ENCODE data around the gene SAMD8. TPM values are rescaled to one million over a fixed set of nuclear protein-coding genes. Genes with fewer than 3 reads are reported as not detected.
"Not testable (repeated sequence)": the region's sequence is repeated elsewhere in the genome, so short reads cannot be mapped to it uniquely, and the experiment has no call there.

SAMD8 gene
- total RNA-seq, 2 experiments from 2014 or later = 17.4 to 18.2 TPM

DNA sequence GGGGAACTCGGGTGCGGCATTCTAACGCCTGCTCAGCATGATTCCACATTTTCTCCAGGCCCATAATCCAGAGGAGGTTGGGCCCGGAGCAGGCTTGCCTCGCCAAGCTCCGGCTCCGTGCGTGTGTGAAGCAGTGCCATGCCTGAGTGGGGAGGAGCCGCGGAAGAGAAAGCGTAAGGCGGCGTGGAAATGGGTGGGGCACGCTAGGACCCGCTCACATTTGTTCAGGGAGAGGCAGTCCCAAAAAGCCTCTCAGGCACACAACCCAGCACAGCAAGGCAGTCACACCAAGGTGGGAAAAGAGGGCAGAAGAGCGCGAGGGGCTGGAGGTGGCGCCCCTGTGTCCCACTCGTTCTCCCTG, 98.4 kb downstream of the SAMD8 start:
- H3K4me1 Mint-ChIP-seq (ENCODE audit: low read depth) = peaks cover 34% of the 10 kb centered on the region
- CTCF ChIA-PET = interaction anchor here (0.6 to 7.1 kb wide), 7 partner anchors 16 to 1400 kb away, joined by 3 to 58 read pairs (median 31); partner anchors contain the start of gene COMTD1
- H3K36me3 Mint-ChIP-seq (ENCODE audit: low read depth) = peaks cover 30% of the 10 kb centered on the region
- no peaks in the 10 kb centered on the region for H3K9me3 Mint-ChIP-seq (ENCODE audit: insufficient read depth)
- DNase-seq (peak; percentile 86), ATAC-seq (peak; percentile 75)
- POLR2A ChIA-PET = interaction anchor here (0.6 to 4.9 kb wide), 14 partner anchors 8 to 101 kb away, joined by 3 to 61 read pairs (median 6); partner anchors contain the start of gene SAMD8
- no peaks in the 10 kb centered on the region for H3K27me3 Mint-ChIP-seq (ENCODE audit: low read depth)
- H3K4me3 Mint-ChIP-seq = peak overlapping the region; percentile 98
- H3K27ac Mint-ChIP-seq = peak overlapping the region; percentile 100

DNA sequence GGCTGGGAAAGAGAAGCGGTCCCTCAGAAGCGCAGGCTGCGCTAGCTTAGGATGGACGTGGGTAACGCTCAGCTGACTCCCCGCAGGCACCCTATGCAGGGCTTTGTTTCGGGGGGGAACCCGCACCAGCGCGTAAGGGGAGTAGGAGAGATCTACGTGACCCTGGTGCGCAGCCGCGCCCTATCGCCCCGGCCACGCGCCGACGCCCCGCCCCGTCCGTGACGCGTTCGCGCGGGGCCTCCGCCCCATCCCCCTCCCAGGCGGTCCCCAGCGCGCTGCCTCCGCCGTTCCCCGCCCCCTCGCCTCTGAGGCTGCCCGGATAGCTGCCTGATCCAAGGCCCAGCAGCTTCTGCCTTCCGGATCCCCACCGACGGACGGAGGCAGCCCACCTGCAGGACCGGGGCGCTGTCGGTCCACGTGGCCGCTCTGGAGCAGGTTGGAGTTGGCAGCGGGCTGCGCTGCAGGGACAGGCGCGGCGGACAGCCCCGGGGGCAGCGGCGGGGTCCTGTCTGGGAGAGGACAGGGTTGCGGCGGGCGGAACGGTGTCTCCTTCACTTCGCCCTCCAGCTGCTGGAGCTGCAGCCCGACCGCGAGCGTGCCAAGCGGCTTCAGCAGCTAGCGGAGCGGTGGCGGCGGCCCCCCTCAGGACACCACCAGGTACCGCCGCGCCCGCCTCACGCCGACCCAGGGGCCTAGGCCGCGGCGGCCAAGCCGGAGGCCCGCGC, 99.0 kb downstream of the SAMD8 start, which contains the start of gene VDAC2:
Gene VDAC2 (plus strand): TSS at position 515 of the 725 bp plus-strand sequence. CDS start 363 bp downstream, outside the sequence.
- DNase-seq = peak; percentile 94
- peaks cover 35% of the 10 kb centered on the region for H3K4me1 Mint-ChIP-seq (ENCODE audit: low read depth)
- H3K36me3 Mint-ChIP-seq (ENCODE audit: low read depth) = peaks cover 30% of the 10 kb centered on the region
- H3K27me3 Mint-ChIP-seq (ENCODE audit: low read depth) = no peaks in the 10 kb centered on the region
- ChIA-PET CTCF (interaction anchor here (0.6 to 7.1 kb wide), 14 partner anchors 9 to 1401 kb away, joined by 3 to 58 read pairs (median 4); partner anchors contain the start of genes COMTD1 and SAMD8), POLR2A (interaction anchor here (0.6 to 4.9 kb wide), 21 partner anchors 8 to 102 kb away, joined by 3 to 61 read pairs (median 4); partner anchors contain the start of gene SAMD8)
- H3K4me3 Mint-ChIP-seq = peak within 1 kb of the TSS; percentile 98
- H3K9me3 Mint-ChIP-seq (ENCODE audit: insufficient read depth) = no peaks in the 10 kb centered on the region
- peak within 1 kb of the TSS; percentile 100 for H3K27ac Mint-ChIP-seq
- ATAC-seq = peak; percentile 85

DNA sequence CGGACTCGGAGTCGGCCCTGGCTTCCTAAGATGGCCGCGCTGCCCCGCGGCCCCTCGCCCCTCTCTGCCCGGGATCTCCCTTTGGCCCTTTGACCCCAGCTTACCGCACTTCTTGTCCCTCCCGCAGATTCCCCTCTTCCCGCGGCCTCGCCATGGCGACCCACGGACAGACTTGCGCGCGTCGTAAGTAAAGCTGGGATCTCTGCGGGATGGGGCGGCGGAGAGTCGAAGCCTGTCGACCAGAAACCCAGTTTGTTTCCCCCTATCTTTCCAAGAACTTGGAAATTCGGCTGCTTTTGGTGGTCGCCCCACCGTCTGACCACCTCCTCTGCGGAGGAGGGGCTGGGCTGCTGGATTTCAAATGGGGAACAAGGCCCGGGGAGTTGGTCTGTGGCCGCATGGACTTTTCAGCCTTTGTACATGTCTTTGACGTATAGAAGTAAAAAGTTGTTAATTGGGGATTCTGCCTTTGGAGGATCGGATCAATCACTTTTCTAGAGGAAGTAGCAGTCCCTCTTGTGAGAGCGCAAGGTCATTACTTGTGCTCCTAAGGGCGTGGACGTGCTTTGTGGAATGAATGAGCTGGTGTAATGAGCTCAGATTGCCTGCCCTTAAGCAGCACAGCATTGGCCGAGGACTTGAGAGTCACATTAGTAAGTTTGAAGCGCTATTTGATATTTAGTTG, 99.7 kb downstream of the SAMD8 start:
- ChIA-PET CTCF (interaction anchor here (0.7 to 7.1 kb wide), 15 partner anchors 9 to 1332 kb away, joined by 3 to 58 read pairs (median 4); partner anchors contain the start of genes COMTD1 and SAMD8), POLR2A (interaction anchor here (0.7 to 4.9 kb wide), 15 partner anchors 9 to 107 kb away, joined by 3 to 61 read pairs (median 4); no protein-coding TSS in a partner anchor)
- H3K27ac Mint-ChIP-seq = peak overlapping the region; percentile 100
- no peaks in the 10 kb centered on the region for H3K27me3 Mint-ChIP-seq (ENCODE audit: low read depth)
- peaks cover 38% of the 10 kb centered on the region for H3K4me1 Mint-ChIP-seq (ENCODE audit: low read depth)
- H3K4me3 Mint-ChIP-seq = peak overlapping the region; percentile 98
- no peak for ATAC-seq
- no peaks in the 10 kb centered on the region for H3K9me3 Mint-ChIP-seq (ENCODE audit: insufficient read depth)
- H3K36me3 Mint-ChIP-seq (ENCODE audit: low read depth) = peaks cover 36% of the 10 kb centered on the region
- DNase-seq = peak; percentile 49

DNA sequence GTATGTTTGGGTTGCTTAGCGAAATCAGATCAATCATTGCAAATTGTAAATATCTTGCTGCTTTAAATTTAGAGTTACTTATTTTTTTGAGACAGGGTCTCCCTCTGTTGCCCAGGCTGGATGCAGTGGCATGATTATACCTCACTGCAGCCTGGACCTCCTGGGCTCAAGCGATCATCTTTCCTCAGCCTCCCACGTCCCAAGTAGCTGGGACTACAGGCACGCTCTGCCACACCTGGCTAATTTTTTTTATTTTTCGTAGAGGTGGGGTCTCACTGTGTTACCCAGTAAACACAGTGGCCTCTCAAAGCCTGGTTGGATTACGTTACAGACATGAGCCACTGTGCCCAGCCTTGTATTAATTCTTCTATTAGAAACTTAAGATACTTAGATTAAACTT, 100.9 kb downstream of the SAMD8 start:
- CTCF ChIA-PET = interaction anchor here (0.6 to 7.1 kb wide), 8 partner anchors 14 to 1304 kb away, joined by 3 to 58 read pairs (median 18); partner anchors contain the start of gene COMTD1
- H3K27ac Mint-ChIP-seq = no peak overlapping the region
- H3K36me3 Mint-ChIP-seq (ENCODE audit: low read depth) = peaks cover 44% of the 10 kb centered on the region
- H3K9me3 Mint-ChIP-seq (ENCODE audit: insufficient read depth) = no peaks in the 10 kb centered on the region
- peak overlapping the region; percentile 98 for H3K4me3 Mint-ChIP-seq
- ATAC-seq (no peak), DNase-seq (no peak)
- POLR2A ChIA-PET = interaction anchor here (0.8 to 4.9 kb wide), 4 partner anchors 12 to 46 kb away, joined by 3 to 61 read pairs (median 5); no protein-coding TSS in a partner anchor
- H3K27me3 Mint-ChIP-seq (ENCODE audit: low read depth) = no peaks in the 10 kb centered on the region
- peaks cover 38% of the 10 kb centered on the region for H3K4me1 Mint-ChIP-seq (ENCODE audit: low read depth)

DNA sequence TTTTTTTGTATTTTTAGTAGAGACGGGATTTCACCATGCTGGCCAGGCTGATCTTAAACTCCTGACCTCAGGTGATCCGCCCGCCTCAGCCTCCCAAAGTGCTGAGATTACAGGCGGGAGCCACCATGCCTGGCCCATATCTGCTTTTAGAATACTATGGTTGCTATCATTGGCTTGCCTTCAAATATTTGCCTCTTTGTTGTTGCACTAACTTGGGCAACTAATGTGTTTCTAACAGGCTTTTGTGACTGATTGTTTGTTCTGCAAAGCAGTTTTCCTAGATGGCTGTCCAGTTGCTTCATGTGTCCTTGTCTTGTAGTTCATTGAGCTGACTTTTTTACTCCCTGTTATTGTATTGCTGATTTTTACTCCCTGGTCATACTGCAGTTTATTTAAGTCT, 108.8 kb downstream of the SAMD8 start:
- ChIA-PET CTCF (interaction anchor here (1.0 to 2.1 kb wide), 2 partner anchors 9 to 11 kb away, joined by 3 to 4 read pairs; partner anchors contain the start of gene VDAC2), POLR2A (no interaction called here)
- H3K4me1 Mint-ChIP-seq (ENCODE audit: low read depth) = peaks cover 34% of the 10 kb centered on the region
- H3K4me3 Mint-ChIP-seq = no peak overlapping the region
- no peaks in the 10 kb centered on the region for H3K9me3 Mint-ChIP-seq (ENCODE audit: insufficient read depth)
- ATAC-seq = no peak
- DNase-seq = no peak
- no peaks in the 10 kb centered on the region for H3K27me3 Mint-ChIP-seq (ENCODE audit: low read depth)
- peaks cover 72% of the 10 kb centered on the region for H3K36me3 Mint-ChIP-seq (ENCODE audit: low read depth)
- H3K27ac Mint-ChIP-seq = no peak overlapping the region

DNA sequence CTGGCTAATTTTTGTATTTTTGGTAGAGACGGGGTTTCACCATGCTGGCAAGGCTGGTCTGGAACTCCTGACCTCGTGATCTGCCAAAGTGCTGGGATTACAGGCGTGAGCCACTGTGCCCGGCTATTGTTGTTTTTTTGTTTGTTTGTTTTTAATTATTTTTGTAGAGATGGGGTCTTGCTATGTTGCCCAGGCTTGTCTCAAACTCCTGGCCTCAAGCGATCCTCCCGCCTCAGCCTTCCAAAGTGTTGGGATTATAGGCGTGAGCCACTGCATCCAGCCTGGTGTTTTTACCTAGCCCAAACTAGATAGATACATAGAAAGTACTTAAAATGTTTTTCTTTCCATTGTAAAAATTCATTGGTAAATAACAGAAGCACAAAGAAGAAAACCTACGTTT, 110.0 kb downstream of the SAMD8 start:
- ChIA-PET POLR2A (interaction anchor here (3.4 kb wide), 1 partner anchor 11 kb away, joined by 13 read pairs; the partner anchor contains the start of gene VDAC2), CTCF (interaction anchor here (0.9 to 2.2 kb wide), 5 partner anchors 10 to 34 kb away, joined by 3 to 9 read pairs (median 3); partner anchors contain the start of genes COMTD1 and VDAC2)
- not testable (repeated sequence) for H3K4me3 Mint-ChIP-seq; H3K27ac Mint-ChIP-seq; H3K9me3 Mint-ChIP-seq (ENCODE audit: insufficient read depth); DNase-seq; ATAC-seq; H3K27me3 Mint-ChIP-seq (ENCODE audit: low read depth)
- peaks cover 71% of the 10 kb centered on the region for H3K36me3 Mint-ChIP-seq (ENCODE audit: low read depth)
- H3K4me1 Mint-ChIP-seq (ENCODE audit: low read depth) = peaks cover 38% of the 10 kb centered on the region

DNA sequence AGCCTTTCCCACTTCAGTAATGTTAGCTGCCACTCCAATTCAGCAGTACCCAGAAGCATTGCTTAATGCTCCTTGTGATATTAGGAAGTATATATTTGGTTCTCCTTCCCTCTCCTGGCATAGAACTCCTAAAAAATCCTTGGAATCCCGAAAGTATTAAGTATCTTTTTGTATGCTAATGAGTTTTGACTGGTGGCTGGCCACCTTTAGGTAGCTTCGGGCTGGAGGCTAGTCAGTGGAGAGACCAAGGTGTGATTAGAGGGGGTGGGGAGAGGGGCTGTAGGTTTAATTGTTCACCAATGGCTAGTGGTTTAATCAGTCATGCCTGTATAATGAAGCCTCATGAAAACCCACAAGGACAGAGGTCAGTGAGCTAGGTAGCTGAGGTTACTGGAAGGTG, 112.1 kb downstream of the SAMD8 start:
- peaks cover 43% of the 10 kb centered on the region for H3K4me1 Mint-ChIP-seq (ENCODE audit: low read depth)
- no peaks in the 10 kb centered on the region for H3K9me3 Mint-ChIP-seq (ENCODE audit: insufficient read depth)
- ChIA-PET CTCF (interaction anchor here (1.0 to 7.3 kb wide), 5 partner anchors 8 to 16 kb away, joined by 3 to 41 read pairs (median 6); partner anchors contain the start of genes COMTD1 and VDAC2), POLR2A (interaction anchor here (1.3 to 3.4 kb wide), 2 partner anchors 11 to 13 kb away, joined by 3 to 13 read pairs; partner anchors contain the start of gene VDAC2)
- no peak overlapping the region for H3K27ac Mint-ChIP-seq
- peaks cover 62% of the 10 kb centered on the region for H3K36me3 Mint-ChIP-seq (ENCODE audit: low read depth)
- no peak overlapping the region for H3K4me3 Mint-ChIP-seq
- ATAC-seq (no peak), DNase-seq (no peak)
- H3K27me3 Mint-ChIP-seq (ENCODE audit: low read depth) = no peaks in the 10 kb centered on the region

DNA sequence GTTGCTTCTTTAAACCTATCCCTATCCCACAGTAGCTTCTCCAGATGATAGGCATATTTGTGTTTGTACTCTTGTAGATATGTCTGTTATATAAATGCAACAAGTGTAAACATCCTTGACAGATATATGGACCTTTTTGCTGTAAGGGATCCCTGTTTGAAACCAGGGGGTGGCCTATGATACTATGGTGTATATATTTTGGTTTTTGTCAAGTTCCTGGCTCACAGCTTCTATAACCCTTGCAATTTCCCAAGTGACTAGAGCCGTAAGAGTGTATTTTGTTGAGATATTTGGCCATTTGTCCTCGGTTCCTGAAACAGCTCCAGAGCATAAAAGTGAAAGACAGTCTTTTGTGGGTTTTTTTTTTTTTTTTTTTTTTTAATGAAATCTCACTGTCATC, 114.6 kb downstream of the SAMD8 start:
- peak overlapping the region; percentile 15 for H3K27ac Mint-ChIP-seq
- no peaks in the 10 kb centered on the region for H3K9me3 Mint-ChIP-seq (ENCODE audit: insufficient read depth)
- H3K27me3 Mint-ChIP-seq (ENCODE audit: low read depth) = no peaks in the 10 kb centered on the region
- peaks cover 68% of the 10 kb centered on the region for H3K36me3 Mint-ChIP-seq (ENCODE audit: low read depth)
- H3K4me1 Mint-ChIP-seq (ENCODE audit: low read depth) = peaks cover 56% of the 10 kb centered on the region
- ChIA-PET POLR2A (interaction anchor here (1.1 kb wide), 1 partner anchor 15 kb away, joined by 4 read pairs; no protein-coding TSS in a partner anchor), CTCF (interaction anchor here (2.2 to 12.8 kb wide), 3 partner anchors 15 to 41 kb away, joined by 12 to 279 read pairs (median 41); partner anchors contain the start of gene VDAC2)
- DNase-seq = no peak
- H3K4me3 Mint-ChIP-seq = no peak overlapping the region
- ATAC-seq = no peak

DNA sequence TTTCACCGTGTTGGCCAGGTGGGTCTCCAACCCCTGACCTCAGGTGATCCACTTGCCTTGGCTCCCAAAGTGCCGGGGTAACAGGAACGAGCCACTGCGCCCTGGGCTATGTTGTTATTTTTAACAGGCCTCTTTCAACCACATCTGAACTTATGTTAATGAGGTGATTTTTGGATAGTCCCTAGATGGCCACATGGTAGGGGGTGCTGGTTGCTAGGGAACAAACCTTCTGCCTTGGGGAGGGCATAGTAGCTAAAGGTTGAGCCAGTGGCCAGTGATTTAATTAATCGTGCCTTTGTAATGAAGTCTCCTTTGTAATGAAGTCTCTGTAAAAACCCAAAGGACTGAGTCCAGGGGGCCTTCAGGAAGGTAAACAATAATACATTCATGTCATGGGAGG, 115.2 kb downstream of the SAMD8 start:
- H3K36me3 Mint-ChIP-seq (ENCODE audit: low read depth) = peaks cover 68% of the 10 kb centered on the region
- peaks cover 58% of the 10 kb centered on the region for H3K4me1 Mint-ChIP-seq (ENCODE audit: low read depth)
- CTCF ChIA-PET = interaction anchor here (2.4 to 12.8 kb wide), 3 partner anchors 10 to 42 kb away, joined by 7 to 279 read pairs (median 41); partner anchors contain the start of gene VDAC2
- DNase-seq (no peak), ATAC-seq (no peak)
- H3K4me3 Mint-ChIP-seq = no peak overlapping the region
- H3K9me3 Mint-ChIP-seq (ENCODE audit: insufficient read depth) = no peaks in the 10 kb centered on the region
- POLR2A ChIA-PET = no interaction called here
- H3K27ac Mint-ChIP-seq = no peak overlapping the region
- H3K27me3 Mint-ChIP-seq (ENCODE audit: low read depth) = no peaks in the 10 kb centered on the region

DNA sequence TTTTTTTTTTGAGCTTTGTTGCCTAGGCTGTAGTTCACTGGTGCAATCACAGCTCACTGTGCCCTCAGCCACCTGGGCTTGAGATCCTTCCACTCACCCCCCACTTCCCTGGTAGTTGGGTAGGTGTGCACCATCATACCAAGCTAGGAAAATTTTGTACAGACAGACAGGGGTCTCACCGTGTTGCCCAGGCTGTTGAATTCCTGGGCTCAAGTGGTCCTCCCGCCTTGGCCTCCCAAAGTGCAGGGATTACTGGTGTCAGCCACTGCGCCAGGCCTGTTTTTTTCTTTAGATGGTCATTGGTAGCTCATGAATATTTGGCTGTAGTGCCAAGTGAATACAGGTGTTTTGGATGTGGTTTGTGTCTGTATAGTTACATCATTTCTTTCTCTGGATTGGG, 116.8 kb downstream of the SAMD8 start:
- ATAC-seq (no peak), DNase-seq (no peak)
- POLR2A ChIA-PET = interaction anchor here (1.0 to 1.1 kb wide), 2 partner anchors 13 to 18 kb away, joined by 3 to 6 read pairs; partner anchors contain the start of gene VDAC2
- Mint-ChIP-seq H3K27ac (peak overlapping the region; percentile 69), H3K4me3 (no peak overlapping the region), H3K9me3 (ENCODE audit: insufficient read depth) (no peaks in the 10 kb centered on the region), H3K4me1 (ENCODE audit: low read depth) (peaks cover 62% of the 10 kb centered on the region), H3K27me3 (ENCODE audit: low read depth) (no peaks in the 10 kb centered on the region), H3K36me3 (ENCODE audit: low read depth) (peaks cover 72% of the 10 kb centered on the region)
- CTCF ChIA-PET = interaction anchor here (2.4 to 12.8 kb wide), 3 partner anchors 12 to 44 kb away, joined by 7 to 279 read pairs (median 41); partner anchors contain the start of gene VDAC2

DNA sequence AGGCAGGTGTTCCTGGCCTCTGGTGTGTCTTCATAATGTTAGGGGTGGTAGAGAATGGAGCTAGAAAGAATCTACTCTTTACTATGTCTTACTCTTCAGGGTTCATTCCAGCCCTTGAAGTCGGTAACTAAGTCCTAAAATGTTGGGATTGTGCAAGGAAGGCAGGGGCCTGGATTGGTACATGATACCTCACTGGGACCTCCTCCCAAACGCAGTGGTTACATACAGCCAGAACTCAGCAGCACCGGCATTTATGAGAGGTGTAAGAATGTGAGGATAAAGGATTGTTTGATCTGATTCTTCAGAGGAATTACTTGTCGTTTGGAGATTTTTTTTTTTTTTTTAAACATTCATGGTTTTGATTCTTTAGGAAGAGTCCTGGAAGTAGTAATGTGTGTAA, 117.4 kb downstream of the SAMD8 start:
- no peak for ATAC-seq
- no peak for DNase-seq
- Mint-ChIP-seq H3K9me3 (ENCODE audit: insufficient read depth) (no peaks in the 10 kb centered on the region), H3K27me3 (ENCODE audit: low read depth) (no peaks in the 10 kb centered on the region), H3K27ac (peak overlapping the region; percentile 69), H3K4me1 (ENCODE audit: low read depth) (peaks cover 64% of the 10 kb centered on the region), H3K36me3 (ENCODE audit: low read depth) (peaks cover 72% of the 10 kb centered on the region), H3K4me3 (no peak overlapping the region)
- POLR2A ChIA-PET = interaction anchor here (1.1 kb wide), 1 partner anchor 14 kb away, joined by 3 read pairs; no protein-coding TSS in a partner anchor
- CTCF ChIA-PET = interaction anchor here (1.9 to 12.8 kb wide), 4 partner anchors 13 to 44 kb away, joined by 6 to 279 read pairs (median 24); partner anchors contain the start of gene VDAC2

Measured in activated CD8-positive, alpha-beta T cell treated with anti-CD3 and anti-CD28 coated beads, Interleukin-2, amount 10 ng/mL, durations not matched to agents 7 days and 5 days (primary cell).